HG03521 (cell line): Measurements from ENCODE around the gene HTATIP2.
A peak's percentile ranks its signal among the peaks of the same experiment; 100 is the strongest.
"Not testable (repeated sequence)": the region's sequence is repeated elsewhere in the genome, so short reads cannot be mapped to it uniquely, and the experiment has no call there.

ENCODE experiments used
- ATAC-seq: cut with Tn5 transposase; IDR thresholded peaks from one replicate; pipeline ENCODE4 v1.9.1; 2021; ENCODE audit warnings: mild to moderate bottlenecking, moderate library complexity; ENCODE audit not compliant: unreplicated experiment

Gene HTATIP2

GRCh38 chr11:20363500-20364340 is at the start of gene HTATIP2:
HTATIP2 (plus strand) TSS chr11:20363714; CDS start chr11:20364238, 524 bp downstream.
- peak; percentile 95 for ATAC-seq

- ATAC-seq, result no peak
These were observed 47.7 kb upstream of the HTATIP2 start for GRCh38 chr11:20315800-20316199.

- no peak for ATAC-seq
These were observed 42.3 kb upstream of the HTATIP2 start for GRCh38 chr11:20321177-20321576.

- ATAC-seq, result no peak
These were observed 36.1 kb upstream of the HTATIP2 start for GRCh38 chr11:20327377-20327935.

GRCh38 chr11:20336056-20336455 is 27.5 kb upstream of the HTATIP2 start:
- ATAC-seq, result no peak

GRCh38 chr11:20337526-20338154 is 25.9 kb upstream of the HTATIP2 start:
- ATAC-seq, result no peak

GRCh38 chr11:20342347-20343141 is 21.0 kb upstream of the HTATIP2 start:
- no peak for ATAC-seq

- no peak for ATAC-seq
These were observed 12.4 kb upstream of the HTATIP2 start for GRCh38 chr11:20351136-20351535.

- no peak for ATAC-seq
These were observed 11.7 kb upstream of the HTATIP2 start for GRCh38 chr11:20351751-20352262.

- ATAC-seq, result no peak
These were observed 9.6 kb upstream of the HTATIP2 start for GRCh38 chr11:20353829-20354434.

GRCh38 chr11:20355221-20356219 is 8.0 kb upstream of the HTATIP2 start:
- peak; percentile 90 for ATAC-seq

GRCh38 chr11:20357150-20357549 is 6.4 kb upstream of the HTATIP2 start:
- ATAC-seq, result no peak

- ATAC-seq, result no peak
These were observed 2.9 kb upstream of the HTATIP2 start for GRCh38 chr11:20360650-20361049.

- ATAC-seq, result no peak
These were observed 1.0 kb upstream of the HTATIP2 start for GRCh38 chr11:20362481-20362880.

- ATAC-seq, result no peak
These were observed 390 bp upstream of the HTATIP2 start for GRCh38 chr11:20363149-20363499.

- ATAC-seq, result no peak
These were observed 853 bp downstream of the HTATIP2 start for GRCh38 chr11:20364341-20364792.

GRCh38 chr11:20365465-20365864 is 2.0 kb downstream of the HTATIP2 start:
- not testable (repeated sequence) for ATAC-seq

- ATAC-seq, result no peak
These were observed 3.9 kb downstream of the HTATIP2 start for GRCh38 chr11:20367313-20367948.

- no peak for ATAC-seq
These were observed 4.9 kb downstream of the HTATIP2 start for GRCh38 chr11:20368438-20368837.
